ENCODE results near the gene ANKRD33B.

The ANKRD33B gene

GRCh38 chr5:10556289-10556807 is 7.5 kb upstream of the ANKRD33B start:
- no peak overlapping the region for H3K4me3 ChIP-seq (ENCODE audit: insufficient read depth, low read depth, low read length, poor library complexity, severe bottlenecking)
- H3K9me3 ChIP-seq (ENCODE audit: control insufficient read depth, low read length), result no peaks in the 10 kb centered on the region
- no peaks in the 10 kb centered on the region for H3K27me3 ChIP-seq (replicated peaks; ENCODE audit: control insufficient read depth, insufficient read depth, low read length, poor library complexity, severe bottlenecking)
- no peaks in the 10 kb centered on the region for H3K36me3 ChIP-seq (ENCODE audit: control insufficient read depth, insufficient read depth, low read length)
- peaks cover 3% of the 10 kb centered on the region for H3K4me1 ChIP-seq (ENCODE audit: control insufficient read depth, insufficient read depth, low read length, poor library complexity, severe bottlenecking)
- DNase-seq, result no peak
- H3K27ac ChIP-seq (ENCODE audit: insufficient read depth, low read length, poor library complexity, severe bottlenecking), result no peak overlapping the region

DNA sequence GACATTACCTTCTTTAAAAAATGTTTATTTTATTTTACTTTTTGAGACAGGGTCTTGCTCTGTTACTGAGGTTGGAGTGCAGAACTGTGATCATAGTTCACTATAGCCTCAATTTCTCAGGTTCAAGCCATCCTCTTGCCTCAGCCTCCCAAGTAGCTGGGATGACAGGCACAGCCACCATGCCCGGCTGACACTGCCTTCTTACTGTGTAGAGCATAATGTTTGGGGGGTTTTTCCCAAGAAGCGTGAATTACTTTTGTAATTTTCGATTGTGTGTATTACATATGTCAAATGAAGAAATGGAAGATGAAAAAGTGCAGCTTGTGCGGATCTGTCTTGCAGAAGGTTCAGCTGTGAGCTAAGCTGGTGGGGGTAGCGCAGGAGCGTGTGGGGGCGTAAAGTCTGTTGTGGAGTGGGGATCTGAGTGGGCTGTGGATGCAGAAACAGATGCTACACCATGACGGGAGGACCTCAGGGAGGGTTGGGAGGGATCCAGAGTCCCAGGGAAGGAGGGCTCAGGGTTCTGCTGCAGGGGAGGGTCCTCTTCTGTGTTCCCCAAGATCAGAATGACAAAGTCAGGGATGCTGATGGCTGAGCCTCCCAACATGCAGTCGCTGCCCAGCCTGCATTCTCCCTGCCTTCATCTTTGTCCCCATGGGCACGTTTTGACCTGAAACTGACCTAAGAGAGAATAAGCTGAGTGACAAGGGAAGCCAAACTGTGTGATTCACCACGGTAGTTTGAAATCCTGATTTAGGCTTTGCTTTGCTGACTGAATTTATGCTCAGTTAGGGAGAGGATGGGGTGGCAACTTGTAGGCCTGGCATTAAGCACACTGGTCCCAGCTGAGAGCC is 6.8 kb upstream of the ANKRD33B start:
- Histone ChIP-seq H3K4me1 (ENCODE audit: control insufficient read depth, insufficient read depth, low read length, poor library complexity, severe bottlenecking) (peaks cover 3% of the 10 kb centered on the region), H3K9me3 (ENCODE audit: control insufficient read depth, low read length) (no peaks in the 10 kb centered on the region), H3K27ac (ENCODE audit: insufficient read depth, low read length, poor library complexity, severe bottlenecking) (no peak overlapping the region), H3K27me3 (replicated peaks; ENCODE audit: control insufficient read depth, insufficient read depth, low read length, poor library complexity, severe bottlenecking) (no peaks in the 10 kb centered on the region), H3K4me3 (ENCODE audit: insufficient read depth, low read depth, low read length, poor library complexity, severe bottlenecking) (no peak overlapping the region), H3K36me3 (ENCODE audit: control insufficient read depth, insufficient read depth, low read length) (no peaks in the 10 kb centered on the region)
- DNase-seq, result no peak

DNA sequence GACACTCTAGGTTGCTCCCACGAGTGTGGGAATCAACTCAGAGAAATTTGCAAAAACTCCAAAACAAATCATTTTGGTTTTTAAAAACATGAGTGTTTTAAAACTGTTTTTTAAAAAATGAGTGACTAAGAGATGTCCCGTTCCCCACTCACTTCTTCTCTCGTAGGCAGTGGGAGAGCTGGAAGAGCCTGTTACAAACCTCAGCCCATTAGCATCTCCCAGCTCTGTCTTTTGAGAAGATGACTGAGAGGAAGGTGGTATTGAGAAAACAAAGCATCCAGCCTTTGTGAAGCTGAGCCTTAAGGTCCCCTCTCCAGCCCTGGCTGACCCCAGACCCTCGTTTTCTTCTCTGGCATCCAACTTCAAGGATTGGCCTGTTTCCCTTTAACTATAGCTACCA is 4.7 kb upstream of the ANKRD33B start:
- no peaks in the 10 kb centered on the region for H3K27me3 ChIP-seq (replicated peaks; ENCODE audit: control insufficient read depth, insufficient read depth, low read length, poor library complexity, severe bottlenecking)
- H3K4me3 ChIP-seq (ENCODE audit: insufficient read depth, low read depth, low read length, poor library complexity, severe bottlenecking), result no peak overlapping the region
- peaks cover 7% of the 10 kb centered on the region for H3K4me1 ChIP-seq (ENCODE audit: control insufficient read depth, insufficient read depth, low read length, poor library complexity, severe bottlenecking)
- H3K27ac ChIP-seq (ENCODE audit: insufficient read depth, low read length, poor library complexity, severe bottlenecking), result no peak overlapping the region
- DNase-seq, result no peak
- H3K9me3 ChIP-seq (ENCODE audit: control insufficient read depth, low read length), result no peaks in the 10 kb centered on the region
- H3K36me3 ChIP-seq (ENCODE audit: control insufficient read depth, insufficient read depth, low read length), result no peaks in the 10 kb centered on the region

DNA sequence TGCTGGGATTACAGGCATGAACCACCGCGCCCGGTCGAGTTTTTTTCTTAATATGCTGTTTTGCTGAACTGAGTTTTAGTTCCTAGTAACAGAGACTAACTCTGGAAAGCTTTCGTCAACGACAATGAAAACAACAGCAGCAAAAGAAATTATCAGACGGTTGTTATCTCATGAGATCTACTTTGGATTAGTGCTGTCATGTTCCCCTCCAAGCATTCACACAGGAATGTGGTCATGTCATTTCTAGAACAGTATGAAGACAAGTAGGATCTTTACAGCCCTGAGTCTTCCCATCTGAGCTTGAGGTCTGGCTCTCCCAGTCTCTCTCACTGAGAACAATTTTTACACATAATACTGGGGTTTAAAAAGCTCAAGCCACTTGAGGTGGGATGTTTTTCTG is 4.0 kb upstream of the ANKRD33B start:
- no peaks in the 10 kb centered on the region for H3K27me3 ChIP-seq (replicated peaks; ENCODE audit: control insufficient read depth, insufficient read depth, low read length, poor library complexity, severe bottlenecking)

GRCh38 chr5:10562201-10563109 is 1.4 kb upstream of the ANKRD33B start:
- H3K27ac ChIP-seq (ENCODE audit: insufficient read depth, low read length, poor library complexity, severe bottlenecking), result no peak overlapping the region
- no peaks in the 10 kb centered on the region for H3K27me3 ChIP-seq (replicated peaks; ENCODE audit: control insufficient read depth, insufficient read depth, low read length, poor library complexity, severe bottlenecking)
- H3K9me3 ChIP-seq (ENCODE audit: control insufficient read depth, low read length), result no peaks in the 10 kb centered on the region
- peak overlapping the region; percentile 69 for H3K4me3 ChIP-seq (ENCODE audit: insufficient read depth, low read depth, low read length, poor library complexity, severe bottlenecking)
- H3K36me3 ChIP-seq (ENCODE audit: control insufficient read depth, insufficient read depth, low read length), result no peaks in the 10 kb centered on the region
- no peak for DNase-seq
- H3K4me1 ChIP-seq (ENCODE audit: control insufficient read depth, insufficient read depth, low read length, poor library complexity, severe bottlenecking), result peaks cover 21% of the 10 kb centered on the region

More for the DNA sequence above, 4.0 kb upstream of the ANKRD33B start:
- Histone ChIP-seq H3K4me1 (ENCODE audit: control insufficient read depth, insufficient read depth, low read length, poor library complexity, severe bottlenecking) (peaks cover 9% of the 10 kb centered on the region), H3K9me3 (ENCODE audit: control insufficient read depth, low read length) (no peaks in the 10 kb centered on the region), H3K27ac (ENCODE audit: insufficient read depth, low read length, poor library complexity, severe bottlenecking) (no peak overlapping the region), H3K4me3 (ENCODE audit: insufficient read depth, low read depth, low read length, poor library complexity, severe bottlenecking) (no peak overlapping the region), H3K36me3 (ENCODE audit: control insufficient read depth, insufficient read depth, low read length) (no peaks in the 10 kb centered on the region)
- DNase-seq, result no peak

GRCh38 chr5:10563110-10563944 is 543 bp upstream of the ANKRD33B start:
- peak overlapping the region; percentile 69 for H3K4me3 ChIP-seq (ENCODE audit: insufficient read depth, low read depth, low read length, poor library complexity, severe bottlenecking)
- DNase-seq, result peak; percentile 29 to 38 (median 37)
- H3K27ac ChIP-seq (ENCODE audit: insufficient read depth, low read length, poor library complexity, severe bottlenecking), result peak overlapping the region; percentile 69
- H3K36me3 ChIP-seq (ENCODE audit: control insufficient read depth, insufficient read depth, low read length), result no peaks in the 10 kb centered on the region
- H3K4me1 ChIP-seq (ENCODE audit: control insufficient read depth, insufficient read depth, low read length, poor library complexity, severe bottlenecking), result peaks cover 21% of the 10 kb centered on the region
- no peaks in the 10 kb centered on the region for H3K27me3 ChIP-seq (replicated peaks; ENCODE audit: control insufficient read depth, insufficient read depth, low read length, poor library complexity, severe bottlenecking)
- H3K9me3 ChIP-seq (ENCODE audit: control insufficient read depth, low read length), result no peaks in the 10 kb centered on the region

GRCh38 chr5:10564838-10565784 is 1.2 kb downstream of the ANKRD33B start:
- H3K9me3 ChIP-seq (ENCODE audit: control insufficient read depth, low read length), result no peaks in the 10 kb centered on the region
- no peaks in the 10 kb centered on the region for H3K36me3 ChIP-seq (ENCODE audit: control insufficient read depth, insufficient read depth, low read length)
- H3K4me3 ChIP-seq (ENCODE audit: insufficient read depth, low read depth, low read length, poor library complexity, severe bottlenecking), result peak overlapping the region; percentile 78
- H3K27me3 ChIP-seq (replicated peaks; ENCODE audit: control insufficient read depth, insufficient read depth, low read length, poor library complexity, severe bottlenecking), result no peaks in the 10 kb centered on the region
- no peak for DNase-seq
- H3K4me1 ChIP-seq (ENCODE audit: control insufficient read depth, insufficient read depth, low read length, poor library complexity, severe bottlenecking), result peaks cover 21% of the 10 kb centered on the region
- H3K27ac ChIP-seq (ENCODE audit: insufficient read depth, low read length, poor library complexity, severe bottlenecking), result peak overlapping the region; percentile 11

- no peaks in the 10 kb centered on the region for H3K27me3 ChIP-seq (replicated peaks; ENCODE audit: control insufficient read depth, insufficient read depth, low read length, poor library complexity, severe bottlenecking)
- no peak for DNase-seq
Observed at GRCh38 chr5:10565785-10566542, 2.1 kb downstream of the ANKRD33B start.

More at GRCh38 chr5:10565785-10566542, 2.1 kb downstream of the ANKRD33B start:
- Histone ChIP-seq H3K9me3 (ENCODE audit: control insufficient read depth, low read length) (no peaks in the 10 kb centered on the region), H3K36me3 (ENCODE audit: control insufficient read depth, insufficient read depth, low read length) (no peaks in the 10 kb centered on the region), H3K27ac (ENCODE audit: insufficient read depth, low read length, poor library complexity, severe bottlenecking) (no peak overlapping the region), H3K4me1 (ENCODE audit: control insufficient read depth, insufficient read depth, low read length, poor library complexity, severe bottlenecking) (peaks cover 21% of the 10 kb centered on the region), H3K4me3 (ENCODE audit: insufficient read depth, low read depth, low read length, poor library complexity, severe bottlenecking) (peak overlapping the region; percentile 78)
